SK-N-SH (cell line): ENCODE measurements around the gene FXR2. TPM values are rescaled to one million over a fixed set of nuclear protein-coding genes. Genes with fewer than 3 reads are reported as not detected.

Experiments
- CTCF ChIA-PET: fragments of 300-600, 350-600 bp; formaldehyde crosslinking; extraction: SDS; loops from one replicate; lab custom pipeline; 2021; lab: Yijun Ruan, JAX
- POLR2A ChIA-PET: fragments of 350-600 bp; sonication (Branson Sonifier 250); formaldehyde crosslinking; extraction: SDS; loops from one replicate; lab custom pipeline; 2020; ENCODE audit warnings: antibody characterized with exemption, inconsistent platforms; lab: Yijun Ruan, JAX
- DNase-seq: peaks from one replicate; pipeline ENCODE4 v3.0.0; 2012
- H2AFZ ChIP-seq: fragments of 200-600 bp; sonication (generic); 2 replicates; pipeline ENCODE4 v1.8.1; 2016; ENCODE audit warnings: antibody characterized with exemption, mild to moderate bottlenecking, low read depth
- H3F3A ChIP-seq: fragments of 200-600 bp; sonication (generic); replicated peaks from 2 replicates; pipeline ENCODE3; 2016; ENCODE audit warnings: antibody characterized with exemption, mild to moderate bottlenecking; ENCODE audit not compliant: insufficient read depth
- H3K27ac ChIP-seq, 2 experiments: fragments of 200-500 bp in 1 of 2; fragments of 200-600 bp in 1 of 2; sonication (Bioruptor generic) in 1 of 2; sonication (generic), shearing (Covaris generic) in 1 of 2; 2 replicates each; pipeline versions ENCODE4 v1.5.1 to v1.6.1; 2014 to 2016; ENCODE audit warnings: low read depth in 2 of 2, inconsistent platforms in 1 of 2, low read length in 1 of 2, mild to moderate bottlenecking in 1 of 2, mixed read lengths in 1 of 2
- H3K27me3 ChIP-seq: fragments of 200-600 bp; sonication (generic), shearing (Covaris generic); 2 replicates; pipeline ENCODE4 v1.6.1; 2016; ENCODE audit warnings: mixed run types; ENCODE audit not compliant: insufficient read depth
- H3K36me3 ChIP-seq, 2 experiments: fragments of 200-500 bp in 1 of 2; fragments of 200-600 bp in 1 of 2; sonication (Bioruptor generic) in 1 of 2; sonication (generic) in 1 of 2; replicated peaks in 1 of 2; 2 replicates each; pipeline versions ENCODE3 to v1.5.1; 2014 to 2016; ENCODE audit warnings: low read length in 1 of 2, mild to moderate bottlenecking in 1 of 2; ENCODE audit not compliant: insufficient read depth in 2 of 2, control insufficient read depth in 1 of 2
- H3K4me1 ChIP-seq, 2 experiments: fragments of 200-500 bp in 1 of 2; fragments of 200-600 bp in 1 of 2; sonication (Bioruptor generic) in 1 of 2; sonication (generic), shearing (Covaris generic) in 1 of 2; 2 replicates each; pipeline versions ENCODE4 v1.5.1 to v1.6.1; 2014 to 2016; ENCODE audit warnings: low read depth in 1 of 2, low read length in 1 of 2, mixed run types in 1 of 2; ENCODE audit not compliant: insufficient read depth in 2 of 2, control insufficient read depth in 1 of 2
- H3K4me2 ChIP-seq: fragments of 200-600 bp; sonication (generic), shearing (Covaris generic); 2 replicates; pipeline ENCODE4 v1.6.1; 2017; ENCODE audit warnings: mixed run types
- H3K4me3 ChIP-seq, 2 experiments: fragments of 200-500 bp in 1 of 2; fragments of 200-600 bp in 1 of 2; sonication (Bioruptor generic) in 1 of 2; sonication (generic), shearing (Covaris generic) in 1 of 2; 2 replicates each; pipeline versions ENCODE4 v1.5.1 to v1.8.1; 2014 to 2016; ENCODE audit warnings: low read depth in 2 of 2, inconsistent platforms in 1 of 2, low read length in 1 of 2, mild to moderate bottlenecking in 1 of 2, mixed read lengths in 1 of 2, moderate library complexity in 1 of 2
- H3K79me2 ChIP-seq: fragments of 200-600 bp; sonication (generic); 2 replicates; pipeline ENCODE4 v1.8.1; 2017; ENCODE audit warnings: mild to moderate bottlenecking; ENCODE audit not compliant: insufficient read depth
- H3K9ac ChIP-seq: fragments of 200-600 bp; sonication (generic); 2 replicates; pipeline ENCODE4 v1.6.1; 2017; ENCODE audit warnings: mixed run types
- H3K9me2 ChIP-seq: fragments of 200-600 bp; sonication (generic); 2 replicates; pipeline ENCODE4 v1.6.1; 2017; ENCODE audit warnings: mixed run types
- H3K9me3 ChIP-seq: fragments of 200-600 bp; sonication (generic); 2 replicates; pipeline ENCODE4 v1.6.1; 2017; ENCODE audit warnings: mixed run types, mild to moderate bottlenecking, moderate library complexity
- H4K20me1 ChIP-seq: fragments of 200-600 bp; sonication (generic); 2 replicates; pipeline ENCODE4 v1.6.1; 2017; ENCODE audit warnings: mild to moderate bottlenecking, mixed run types; ENCODE audit not compliant: insufficient read depth
- CHD2 ChIP-seq: fragments of 150-350 bp; IDR thresholded peaks from 2 replicates; pipeline ENCODE4 v1.6.1; 2018; ENCODE audit warnings: low read length; ENCODE audit not compliant: partially characterized antibody
- ELF1 ChIP-seq: IDR thresholded peaks from 2 replicates; pipeline ENCODE4 v1.4.0; 2012
- FOSL2 ChIP-seq: IDR thresholded peaks from 2 replicates; pipeline ENCODE4 v1.4.0; 2012; ENCODE audit warnings: low read depth, mild to moderate bottlenecking, moderate library complexity, borderline replicate concordance
- FOXM1 ChIP-seq: IDR thresholded peaks from 2 replicates; pipeline ENCODE4 v1.4.0; 2012; ENCODE audit warnings: low read depth, mild to moderate bottlenecking
- GABPA ChIP-seq: IDR thresholded peaks from 2 replicates; pipeline ENCODE4 v1.4.0; 2012; ENCODE audit warnings: low read depth, mild to moderate bottlenecking
- GATA2 ChIP-seq: sonication (generic); formaldehyde crosslinking; IDR thresholded peaks from 2 replicates; pipeline ENCODE4 v1.5.0; 2020; ENCODE audit warnings: mild to moderate bottlenecking, missing genetic modification reagents
- NFIC ChIP-seq: IDR thresholded peaks from 2 replicates; pipeline ENCODE4 v1.4.0; 2012; ENCODE audit warnings: borderline replicate concordance
- NRF1 ChIP-seq: IDR thresholded peaks from 2 replicates; pipeline ENCODE4 v1.6.1; 2012; ENCODE audit warnings: low read depth, mild to moderate bottlenecking, low read length
- POLR2AphosphoS5 ChIP-seq: IDR thresholded peaks from 2 replicates; pipeline ENCODE4 v1.6.1; 2012; ENCODE audit warnings: low read depth, low read length
- RAD21 ChIP-seq: IDR thresholded peaks from 2 replicates; pipeline ENCODE4 v1.6.1; 2012; ENCODE audit warnings: mild to moderate bottlenecking, low read length
- RXRA ChIP-seq: IDR thresholded peaks from 2 replicates; pipeline ENCODE4 v1.4.0; 2012; ENCODE audit warnings: low read depth, mild to moderate bottlenecking, borderline replicate concordance
- TCF12 ChIP-seq: IDR thresholded peaks from 2 replicates; pipeline ENCODE4 v1.4.0; 2012
- WGBS: methylation state at CpG from one replicate; pipeline ENCODE4 v1.1.6; 2017; ENCODE audit warnings: low lambda C conversion rate; 5-methylcytosine and 5-hydroxymethylcytosine counted together
- polyA plus RNA-seq, 3 experiments: library from polyadenylated mRNA; depleted of rRNA; stranded (reverse); fragments of >200 nt; gene quantifications; 2 replicates each; pipeline ENCODE4 v1.2.3, GENCODE V29; 2012
- TF ChIP-seq, protein P1 (sequence below): fragments of 200-600 bp; sonication (generic); IDR thresholded peaks from 2 replicates; pipeline ENCODE4 v1.6.1; 2017; ENCODE audit warnings: antibody characterized with exemption, mild to moderate bottlenecking, moderate library complexity
- TF ChIP-seq, protein P2 (sequence below): IDR thresholded peaks from 2 replicates; pipeline ENCODE4; 2012
- TF ChIP-seq, protein P3 (sequence below): IDR thresholded peaks from 2 replicates; pipeline ENCODE4 v1.4.0; 2012; ENCODE audit warnings: low read depth, borderline replicate concordance
- TF ChIP-seq, protein P4 (sequence below): IDR thresholded peaks from 2 replicates; pipeline ENCODE4 v1.4.0; 2012; ENCODE audit warnings: low read depth, borderline replicate concordance
- TF ChIP-seq, protein P5 (sequence below): fragments of 150-350 bp; IDR thresholded peaks from 2 replicates; pipeline ENCODE4 v1.6.1; 2016; ENCODE audit warnings: mild to moderate bottlenecking, low read depth, low read length

Gene FXR2
- polyA plus RNA-seq, 1 of the 3 experiments (the other 2 are of a cell fraction), result 56.4 TPM

DNA sequence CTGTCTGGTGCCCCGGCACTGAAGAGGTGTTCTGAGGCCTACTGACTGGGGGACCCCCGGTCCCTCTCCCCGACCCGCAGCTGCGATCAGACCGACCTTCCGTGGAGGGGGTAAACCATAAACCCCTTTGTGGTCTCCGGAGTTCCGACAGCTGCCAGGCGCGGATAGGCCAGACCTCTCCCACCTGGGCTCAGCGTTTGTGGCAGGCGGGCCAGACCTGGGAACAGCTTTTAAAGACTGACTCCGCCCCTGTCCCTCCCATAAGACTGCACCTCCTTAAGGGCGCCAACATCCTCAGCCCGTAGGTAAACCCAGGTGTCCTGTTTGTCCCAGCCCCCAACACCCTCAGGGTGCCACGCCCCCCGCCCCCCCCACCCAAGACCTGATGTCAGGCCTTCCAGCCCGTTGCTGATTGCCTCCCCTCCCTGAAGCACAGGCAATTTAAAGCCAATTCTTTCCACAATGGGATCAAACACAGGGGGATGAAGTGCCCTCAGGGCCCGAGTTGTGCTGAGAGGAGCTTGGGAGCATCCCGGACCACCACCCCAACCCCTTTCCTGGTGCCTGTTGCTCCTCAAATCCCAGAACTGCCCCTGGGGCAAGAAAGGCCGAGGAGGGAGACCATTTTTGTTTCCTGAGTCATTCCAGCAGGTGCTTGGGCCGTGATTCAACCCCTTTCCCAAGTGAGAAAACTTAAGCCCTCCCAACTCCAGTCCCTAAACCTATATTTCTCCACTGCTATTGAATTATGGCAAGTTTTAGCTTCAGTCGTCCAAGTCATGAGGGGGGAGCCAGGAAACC lies 24.6 kb downstream of the FXR2 start, which contains the start of gene SOX15:
Gene SOX15 (minus strand): TSS at position 204 of the 801 bp plus-strand sequence. CDS start 418 bp downstream, outside the sequence.
- no peaks in the 10 kb centered on the region for H3K9me2 ChIP-seq
- peak; percentile 50 for DNase-seq
- H3K9me3 ChIP-seq, result no peaks in the 10 kb centered on the region
- ChIA-PET POLR2A (interaction anchor here (0.9 to 3.5 kb wide), 4 partner anchors 11 to 96 kb away, joined by 3 to 23 read pairs (median 4); partner anchors contain the start of genes CD68, FXR2, TP53 and WRAP53), CTCF (interaction anchor here (0.6 to 3.4 kb wide), 28 partner anchors 10 to 244 kb away, joined by 3 to 22 read pairs (median 6); partner anchors contain the start of genes CD68, DNAH2, FXR2 and KDM6B)
- H2AFZ ChIP-seq, result no peak within 1 kb of the TSS
- peak within 1 kb of the TSS; percentile 47 to 63 for H3K27ac ChIP-seq
- peaks cover 48% of the 10 kb centered on the region for H3F3A ChIP-seq
- peak within 1 kb of the TSS; percentile 31; the same call in 1 of the 2 replicates for H3K9ac ChIP-seq
- H3K4me1 ChIP-seq, result peaks cover 17 to 32% of the 10 kb centered on the region in 2 experiments
- peak within 1 kb of the TSS in 1 of 2 experiments; percentile 3; a peak in 1 of 4 replicates for H3K4me3 ChIP-seq
- WGBS, result 69% methylated on average over 24 of the region's 24 CpGs
- peak within 1 kb of the TSS; percentile 68; the same call in 1 of the 2 replicates for H3K4me2 ChIP-seq
- H3K36me3 ChIP-seq, result peaks cover 28 to 61% of the 10 kb centered on the region in 2 experiments
- TF ChIP-seq, protein P1, sequence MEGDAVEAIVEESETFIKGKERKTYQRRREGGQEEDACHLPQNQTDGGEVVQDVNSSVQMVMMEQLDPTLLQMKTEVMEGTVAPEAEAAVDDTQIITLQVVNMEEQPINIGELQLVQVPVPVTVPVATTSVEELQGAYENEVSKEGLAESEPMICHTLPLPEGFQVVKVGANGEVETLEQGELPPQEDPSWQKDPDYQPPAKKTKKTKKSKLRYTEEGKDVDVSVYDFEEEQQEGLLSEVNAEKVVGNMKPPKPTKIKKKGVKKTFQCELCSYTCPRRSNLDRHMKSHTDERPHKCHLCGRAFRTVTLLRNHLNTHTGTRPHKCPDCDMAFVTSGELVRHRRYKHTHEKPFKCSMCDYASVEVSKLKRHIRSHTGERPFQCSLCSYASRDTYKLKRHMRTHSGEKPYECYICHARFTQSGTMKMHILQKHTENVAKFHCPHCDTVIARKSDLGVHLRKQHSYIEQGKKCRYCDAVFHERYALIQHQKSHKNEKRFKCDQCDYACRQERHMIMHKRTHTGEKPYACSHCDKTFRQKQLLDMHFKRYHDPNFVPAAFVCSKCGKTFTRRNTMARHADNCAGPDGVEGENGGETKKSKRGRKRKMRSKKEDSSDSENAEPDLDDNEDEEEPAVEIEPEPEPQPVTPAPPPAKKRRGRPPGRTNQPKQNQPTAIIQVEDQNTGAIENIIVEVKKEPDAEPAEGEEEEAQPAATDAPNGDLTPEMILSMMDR, result no peak
- TF ChIP-seq FOSL2, result 0 out of 2 replicates have a peak, but pooled peaks have one; percentile 12
- no peaks in the 10 kb centered on the region for H4K20me1 ChIP-seq
- no peaks in the 10 kb centered on the region for H3K27me3 ChIP-seq
- peaks cover 20% of the 10 kb centered on the region for H3K79me2 ChIP-seq

DNA sequence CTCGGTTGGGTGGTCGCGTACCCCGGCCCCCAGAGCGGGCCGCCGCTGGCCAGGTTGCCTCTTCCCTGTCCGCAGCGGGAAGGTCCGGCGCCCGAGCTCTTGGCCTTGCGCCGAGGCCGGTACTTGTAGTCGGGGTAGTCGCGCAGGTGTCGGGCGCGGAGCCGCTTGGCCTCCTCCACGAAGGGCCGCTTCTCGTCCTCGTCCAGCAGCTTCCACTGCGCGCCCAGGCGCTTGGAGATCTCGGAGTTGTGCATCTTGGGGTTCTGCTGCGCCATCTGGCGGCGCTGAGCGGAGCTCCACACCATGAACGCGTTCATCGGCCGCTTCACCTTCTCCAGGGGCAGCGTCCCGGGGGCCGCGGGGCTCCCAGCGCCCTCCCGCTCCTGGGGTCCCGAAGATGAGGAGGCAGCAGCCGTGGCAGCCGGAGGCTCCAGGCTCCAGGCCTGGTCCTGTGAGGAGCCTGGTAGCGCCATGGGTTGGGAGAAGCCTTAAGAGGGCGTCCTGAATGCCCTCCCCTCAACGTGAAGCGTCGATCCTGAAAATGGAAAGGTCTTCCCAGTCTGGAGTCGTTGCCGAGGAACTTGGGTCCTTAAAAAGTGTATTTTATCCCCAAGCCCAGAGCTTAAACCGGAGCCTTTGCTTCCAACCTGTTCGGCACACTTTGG lies 25.4 kb downstream of the FXR2 start:
- H3K9me3 ChIP-seq, result no peaks in the 10 kb centered on the region
- H3K4me2 ChIP-seq, result peak overlapping the region; percentile 68; the same call in 1 of the 2 replicates
- CTCF ChIA-PET, result interaction anchor here (0.7 to 3.4 kb wide), 30 partner anchors 8 to 452 kb away, joined by 3 to 22 read pairs (median 4); partner anchors contain the start of genes CD68, DNAH2, FXR2 and KDM6B
- peaks cover 46% of the 10 kb centered on the region for H3F3A ChIP-seq
- peaks cover 17 to 32% of the 10 kb centered on the region in 2 experiments for H3K4me1 ChIP-seq
- H2AFZ ChIP-seq, result no peak overlapping the region
- H3K79me2 ChIP-seq, result peaks cover 28% of the 10 kb centered on the region
- H3K9me2 ChIP-seq, result no peaks in the 10 kb centered on the region
- no peak overlapping the region for H3K9ac ChIP-seq
- DNase-seq, result peak; percentile 91
- POLR2A ChIA-PET, result interaction anchor here (0.9 to 3.5 kb wide), 5 partner anchors 10 to 97 kb away, joined by 3 to 23 read pairs (median 3); partner anchors contain the start of genes CD68, FXR2, SAT2 and TP53
- peak overlapping the region in 1 of 2 experiments; percentile 3; a peak in 1 of 4 replicates for H3K4me3 ChIP-seq
- peaks cover 20 to 56% of the 10 kb centered on the region in 2 experiments for H3K36me3 ChIP-seq
- no peaks in the 10 kb centered on the region for H4K20me1 ChIP-seq
- peak overlapping the region in 1 of 2 experiments; percentile 21; a peak in 2 of 4 replicates for H3K27ac ChIP-seq
- 51% methylated on average over 20 of the region's 56 CpGs for WGBS
- no peaks in the 10 kb centered on the region for H3K27me3 ChIP-seq
- TF ChIP-seq GATA2 (CRISPR knock-in tag), result no peak
- no peak for TF ChIP-seq RXRA
- TF ChIP-seq, protein P2, sequence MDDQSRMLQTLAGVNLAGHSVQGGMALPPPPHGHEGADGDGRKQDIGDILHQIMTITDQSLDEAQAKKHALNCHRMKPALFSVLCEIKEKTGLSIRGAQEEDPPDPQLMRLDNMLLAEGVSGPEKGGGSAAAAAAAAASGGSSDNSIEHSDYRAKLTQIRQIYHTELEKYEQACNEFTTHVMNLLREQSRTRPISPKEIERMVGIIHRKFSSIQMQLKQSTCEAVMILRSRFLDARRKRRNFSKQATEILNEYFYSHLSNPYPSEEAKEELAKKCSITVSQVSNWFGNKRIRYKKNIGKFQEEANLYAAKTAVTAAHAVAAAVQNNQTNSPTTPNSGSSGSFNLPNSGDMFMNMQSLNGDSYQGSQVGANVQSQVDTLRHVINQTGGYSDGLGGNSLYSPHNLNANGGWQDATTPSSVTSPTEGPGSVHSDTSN, result no peak
- TF ChIP-seq ELF1, result no peak
- TF ChIP-seq RAD21, result peak; percentile 61
- TF ChIP-seq NRF1, result no peak
- TF ChIP-seq, protein P3, sequence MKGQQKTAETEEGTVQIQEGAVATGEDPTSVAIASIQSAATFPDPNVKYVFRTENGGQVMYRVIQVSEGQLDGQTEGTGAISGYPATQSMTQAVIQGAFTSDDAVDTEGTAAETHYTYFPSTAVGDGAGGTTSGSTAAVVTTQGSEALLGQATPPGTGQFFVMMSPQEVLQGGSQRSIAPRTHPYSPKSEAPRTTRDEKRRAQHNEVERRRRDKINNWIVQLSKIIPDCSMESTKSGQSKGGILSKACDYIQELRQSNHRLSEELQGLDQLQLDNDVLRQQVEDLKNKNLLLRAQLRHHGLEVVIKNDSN, result no peak
- TF ChIP-seq, protein P4, sequence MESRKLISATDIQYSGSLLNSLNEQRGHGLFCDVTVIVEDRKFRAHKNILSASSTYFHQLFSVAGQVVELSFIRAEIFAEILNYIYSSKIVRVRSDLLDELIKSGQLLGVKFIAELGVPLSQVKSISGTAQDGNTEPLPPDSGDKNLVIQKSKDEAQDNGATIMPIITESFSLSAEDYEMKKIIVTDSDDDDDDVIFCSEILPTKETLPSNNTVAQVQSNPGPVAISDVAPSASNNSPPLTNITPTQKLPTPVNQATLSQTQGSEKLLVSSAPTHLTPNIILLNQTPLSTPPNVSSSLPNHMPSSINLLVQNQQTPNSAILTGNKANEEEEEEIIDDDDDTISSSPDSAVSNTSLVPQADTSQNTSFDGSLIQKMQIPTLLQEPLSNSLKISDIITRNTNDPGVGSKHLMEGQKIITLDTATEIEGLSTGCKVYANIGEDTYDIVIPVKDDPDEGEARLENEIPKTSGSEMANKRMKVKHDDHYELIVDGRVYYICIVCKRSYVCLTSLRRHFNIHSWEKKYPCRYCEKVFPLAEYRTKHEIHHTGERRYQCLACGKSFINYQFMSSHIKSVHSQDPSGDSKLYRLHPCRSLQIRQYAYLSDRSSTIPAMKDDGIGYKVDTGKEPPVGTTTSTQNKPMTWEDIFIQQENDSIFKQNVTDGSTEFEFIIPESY, result no peak
- no peak for TF ChIP-seq NFIC
- no peak for TF ChIP-seq GABPA
- no peak for TF ChIP-seq POLR2AphosphoS5
- no peak for TF ChIP-seq TCF12
- TF ChIP-seq CHD2, result no peak
- TF ChIP-seq, protein P5, sequence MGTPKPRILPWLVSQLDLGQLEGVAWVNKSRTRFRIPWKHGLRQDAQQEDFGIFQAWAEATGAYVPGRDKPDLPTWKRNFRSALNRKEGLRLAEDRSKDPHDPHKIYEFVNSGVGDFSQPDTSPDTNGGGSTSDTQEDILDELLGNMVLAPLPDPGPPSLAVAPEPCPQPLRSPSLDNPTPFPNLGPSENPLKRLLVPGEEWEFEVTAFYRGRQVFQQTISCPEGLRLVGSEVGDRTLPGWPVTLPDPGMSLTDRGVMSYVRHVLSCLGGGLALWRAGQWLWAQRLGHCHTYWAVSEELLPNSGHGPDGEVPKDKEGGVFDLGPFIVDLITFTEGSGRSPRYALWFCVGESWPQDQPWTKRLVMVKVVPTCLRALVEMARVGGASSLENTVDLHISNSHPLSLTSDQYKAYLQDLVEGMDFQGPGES, result no peak
- no peak for TF ChIP-seq FOXM1
